ENCODE results near the gene ARFGAP2.

GRCh38 chr11:47180006-47180787, 3.5 kb upstream of the ARFGAP2 start:
- TF ChIP-seq RBFOX2 (IDR thresholded peaks at IDR 0.05; ENCODE audit: low read depth, low read length) (no peak), HDAC2 (IDR thresholded peaks at IDR 0.05) (no peak), ATF3 (IDR thresholded peaks at IDR 0.05) (no peak), ATF3 (CRISPR knock-in tag; conservative IDR thresholded peaks at IDR 0.05) (no peak), POLR2A (conservative IDR thresholded peaks at IDR 0.05) (no peak), CTCF (IDR thresholded peaks at IDR 0.05 in 2 of 3, conservative IDR thresholded peaks at IDR 0.05 in 1 of 3; ENCODE audit: insufficient read depth in 2 of 3, low read depth in 1 of 3, low read length in 3 of 3) (no peak), SPI1 (IDR thresholded peaks at IDR 0.05; ENCODE audit: borderline replicate concordance, low read depth, low read length) (no peak), NCOA6 (IDR thresholded peaks at IDR 0.05) (no peak), RBM22 (IDR thresholded peaks at IDR 0.05; ENCODE audit: low read depth, low read length, poor library complexity, severe bottlenecking) (no peak), EGR1 (conservative IDR thresholded peaks at IDR 0.05) (no peak), CBX3 (IDR thresholded peaks at IDR 0.05; ENCODE audit: borderline replicate concordance in 1 of 2, low read length in 2 of 2) (no peak), EZH2 (IDR thresholded peaks at IDR 0.05; ENCODE audit: borderline replicate concordance, low read depth, low read length) (no peak), ZNF12 (CRISPR knock-in tag; IDR thresholded peaks at IDR 0.05) (no peak)
- TF ChIP-seq, protein P1, sequence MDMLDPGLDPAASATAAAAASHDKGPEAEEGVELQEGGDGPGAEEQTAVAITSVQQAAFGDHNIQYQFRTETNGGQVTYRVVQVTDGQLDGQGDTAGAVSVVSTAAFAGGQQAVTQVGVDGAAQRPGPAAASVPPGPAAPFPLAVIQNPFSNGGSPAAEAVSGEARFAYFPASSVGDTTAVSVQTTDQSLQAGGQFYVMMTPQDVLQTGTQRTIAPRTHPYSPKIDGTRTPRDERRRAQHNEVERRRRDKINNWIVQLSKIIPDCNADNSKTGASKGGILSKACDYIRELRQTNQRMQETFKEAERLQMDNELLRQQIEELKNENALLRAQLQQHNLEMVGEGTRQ (CRISPR knock-in tag; IDR thresholded peaks at IDR 0.05): no peak
- TF ChIP-seq, protein P2, sequence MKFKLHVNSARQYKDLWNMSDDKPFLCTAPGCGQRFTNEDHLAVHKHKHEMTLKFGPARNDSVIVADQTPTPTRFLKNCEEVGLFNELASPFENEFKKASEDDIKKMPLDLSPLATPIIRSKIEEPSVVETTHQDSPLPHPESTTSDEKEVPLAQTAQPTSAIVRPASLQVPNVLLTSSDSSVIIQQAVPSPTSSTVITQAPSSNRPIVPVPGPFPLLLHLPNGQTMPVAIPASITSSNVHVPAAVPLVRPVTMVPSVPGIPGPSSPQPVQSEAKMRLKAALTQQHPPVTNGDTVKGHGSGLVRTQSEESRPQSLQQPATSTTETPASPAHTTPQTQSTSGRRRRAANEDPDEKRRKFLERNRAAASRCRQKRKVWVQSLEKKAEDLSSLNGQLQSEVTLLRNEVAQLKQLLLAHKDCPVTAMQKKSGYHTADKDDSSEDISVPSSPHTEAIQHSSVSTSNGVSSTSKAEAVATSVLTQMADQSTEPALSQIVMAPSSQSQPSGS (CRISPR knock-in tag; IDR thresholded peaks at IDR 0.05): no peak
